Stimulated activated memory B cell treated with anti-CD40 and anti-IgM and Interleukin-4, amounts not matched to agents 10 μg/mL and 1 μg/mL and 100 μg/mL, for 72 hours (primary cell): ENCODE data around the gene SAMD13.

ENCODE experiments used
- ATAC-seq: fragments of 150-1000 bp; cut with Tn5 transposase; 2 replicates; pipeline ENCODE4 v1.10.0; 2021
- H3K27ac Mint-ChIP-seq: one replicate; pipeline ENCODE4 v1.8.0; 2022; ENCODE audit warnings: mild to moderate bottlenecking, mixed read lengths
- H3K27me3 Mint-ChIP-seq: one replicate; pipeline ENCODE4 v1.8.0; 2022; ENCODE audit warnings: mixed read lengths
- H3K36me3 Mint-ChIP-seq: one replicate; pipeline ENCODE4 v1.8.0; 2022; ENCODE audit warnings: mixed read lengths
- H3K4me1 Mint-ChIP-seq: one replicate; pipeline ENCODE4 v1.8.0; 2022; ENCODE audit warnings: mixed read lengths
- H3K4me3 Mint-ChIP-seq: one replicate; pipeline ENCODE4 v1.8.0; 2022; ENCODE audit warnings: mild to moderate bottlenecking, moderate library complexity, mixed read lengths
- H3K9me3 Mint-ChIP-seq: one replicate; pipeline ENCODE4 v1.8.0; 2022; ENCODE audit warnings: mixed read lengths

The SAMD13 gene

GRCh38 chr1:84387480-84388163, 86.1 kb downstream of the SAMD13 start:
- ATAC-seq, result no peak
- Mint-ChIP-seq H3K36me3 (no peaks in the 10 kb centered on the region), H3K4me3 (no peak overlapping the region), H3K4me1 (peaks cover 16% of the 10 kb centered on the region), H3K27ac (no peak overlapping the region), H3K27me3 (peaks cover 5% of the 10 kb centered on the region), H3K9me3 (no peaks in the 10 kb centered on the region)

- ATAC-seq, result no peak
- H3K4me3 Mint-ChIP-seq, result no peak overlapping the region
- peaks cover 16% of the 10 kb centered on the region for H3K4me1 Mint-ChIP-seq
Measured at GRCh38 chr1:84390226-84390625, 88.7 kb downstream of the SAMD13 start.

GRCh38 chr1:84398175-84399155, 97.0 kb downstream of the SAMD13 start, which contains the start of gene DNASE2B:
Gene DNASE2B (plus strand): TSS chr1:84398484. CDS start chr1:84398565, 81 bp downstream.
- no peak within 1 kb of the TSS for H3K4me3 Mint-ChIP-seq
- no peak for ATAC-seq
- H3K4me1 Mint-ChIP-seq, result no peaks in the 10 kb centered on the region
- H3K27ac Mint-ChIP-seq, result no peak within 1 kb of the TSS
- H3K9me3 Mint-ChIP-seq, result no peaks in the 10 kb centered on the region
- no peaks in the 10 kb centered on the region for H3K36me3 Mint-ChIP-seq
- H3K27me3 Mint-ChIP-seq, result no peaks in the 10 kb centered on the region

More at GRCh38 chr1:84390226-84390625, 88.7 kb downstream of the SAMD13 start:
- Mint-ChIP-seq H3K9me3 (no peaks in the 10 kb centered on the region), H3K27me3 (no peaks in the 10 kb centered on the region), H3K27ac (no peak overlapping the region), H3K36me3 (no peaks in the 10 kb centered on the region)
